CD4-positive, alpha-beta T cell (primary cell): ENCODE measurements around the gene INPP5F. TPM values are rescaled to one million over a fixed set of nuclear protein-coding genes. Genes with fewer than 3 reads are reported as not detected.

ENCODE experiments used
- ATAC-seq: fragments of 200-7000 bp; cut with Tn5 transposase; one replicate; pipeline ENCODE4 v1.10.0; 2022; ENCODE audit warnings: mild to moderate bottlenecking; ENCODE audit not compliant: poor library complexity
- CTCF ChIA-PET: fragments of 350-600 bp; sonication (Branson Sonifier 250); formaldehyde crosslinking; loops from one replicate; lab custom pipeline; 2021; ENCODE audit warnings: antibody characterized with exemption, inconsistent platforms; lab: Charles Lee
- POLR2A ChIA-PET: fragments of 350-600 bp; sonication (Branson Sonifier 250); formaldehyde crosslinking; loops from one replicate; lab custom pipeline; 2021; ENCODE audit warnings: antibody characterized with exemption, inconsistent platforms; lab: Charles Lee
- DNase-seq, 14 experiments: peaks; one replicate each; pipeline ENCODE4 v3.0.0-alpha.2; 2013 to 2020; ENCODE audit warnings: mixed read lengths in 2 of 14
- H3K27ac ChIP-seq, 2 donors: one replicate each; pipeline versions ENCODE4 v1.5.1 to v1.7.0; 2013; ENCODE audit warnings: low read length in 2 of 2, low read depth in 1 of 2, mild to moderate bottlenecking in 1 of 2
- H3K27me3 ChIP-seq, 2 experiments: 1 replicate in 1 of 2; 2 replicates in 1 of 2; pipeline versions ENCODE4 v1.6.1 to v1.7.0; 2013; ENCODE audit warnings: low read length in 2 of 2, control low read depth in 1 of 2, mild to moderate bottlenecking in 1 of 2, moderate library complexity in 1 of 2; ENCODE audit not compliant: insufficient read depth in 2 of 2, control insufficient read depth in 1 of 2
- H3K36me3 ChIP-seq: one replicate; pipeline ENCODE4 v1.6.1; 2013; ENCODE audit warnings: low read length, control low read depth; ENCODE audit not compliant: insufficient read depth
- H3K4me1 ChIP-seq: one replicate; pipeline ENCODE4 v1.6.1; 2013; ENCODE audit warnings: low read length, control low read depth; ENCODE audit not compliant: insufficient read depth
- H3K4me3 ChIP-seq: one replicate; pipeline ENCODE4 v1.5.1; 2013; ENCODE audit warnings: mild to moderate bottlenecking, low read length, moderate library complexity
- H3K9me3 ChIP-seq, 2 experiments: 1 replicate in 1 of 2; 2 replicates in 1 of 2; pipeline versions ENCODE4 v1.6.1 to v1.7.0; 2013; ENCODE audit warnings: low read length in 2 of 2, mild to moderate bottlenecking in 2 of 2, control low read depth in 1 of 2, moderate library complexity in 1 of 2; ENCODE audit not compliant: control insufficient read depth in 1 of 2, insufficient read depth in 1 of 2
- H3K27ac Mint-ChIP-seq: one replicate; pipeline ENCODE4 v1.8.0; 2020; ENCODE audit warnings: mixed read lengths
- H3K27me3 Mint-ChIP-seq: one replicate; pipeline ENCODE4 v1.8.0; 2021; ENCODE audit warnings: mixed read lengths
- H3K36me3 Mint-ChIP-seq: one replicate; pipeline ENCODE4 v1.8.0; 2021; ENCODE audit warnings: low read depth, mixed read lengths
- H3K4me1 Mint-ChIP-seq: one replicate; pipeline ENCODE4 v1.8.0; 2021; ENCODE audit warnings: low read depth, mixed read lengths
- H3K4me3 Mint-ChIP-seq: one replicate; pipeline ENCODE4 v1.8.0; 2020; ENCODE audit warnings: mild to moderate bottlenecking, mixed read lengths
- H3K9me3 Mint-ChIP-seq: one replicate; pipeline ENCODE4 v1.8.0; 2020; ENCODE audit warnings: mixed read lengths
- CTCF ChIP-seq: fragments of 200-600 bp; IDR thresholded peaks from one replicate; pipeline ENCODE4 v1.8.0; 2022; ENCODE audit warnings: antibody characterized with exemption, mild to moderate bottlenecking
- intact Hi-C, 2 experiments: fragments of 100-400 bp; cut with DNase I in 1 of 2; cut with micrococcal nuclease in 1 of 2; formaldehyde crosslinking; loops; one replicate each; pipeline versions ENCODE4 v1.15.1 to v1.9.0; 2023 to 2025; cut with DNase I, micrococcal nuclease
- total RNA-seq, 174 experiments: library from RNA in 2 of 174; stranded (reverse) in 2 of 174; gene quantifications; one replicate each; pipeline ENCODE4 v1.2.3 and lab custom pipeline; 2021 to 2026

The INPP5F gene
- total RNA-seq, 2 experiments from 2014 or later, result 6.2 to 6.4 TPM

- peak; percentile 99 for TF ChIP-seq CTCF
- Mint-ChIP-seq H3K36me3 (no peaks in the 10 kb centered on the region), H3K27ac (peak overlapping the region; percentile 60), H3K9me3 (no peaks in the 10 kb centered on the region), H3K4me3 (peak overlapping the region; percentile 71), H3K4me1 (peaks cover 23% of the 10 kb centered on the region), H3K27me3 (no peaks in the 10 kb centered on the region)
- intact Hi-C loops, result loop anchor here (1.0 to 5.0 kb wide), 4 partner anchors 64 to 651 kb away; no protein-coding TSS in a partner anchor
- H3K27me3 ChIP-seq, result no peaks in the 10 kb centered on the region
- POLR2A ChIA-PET, result interaction anchor here (0.6 to 1.4 kb wide), 5 partner anchors 39 to 551 kb away, joined by 3 to 8 read pairs (median 3); partner anchors contain the start of gene INPP5F
- ATAC-seq (peak; percentile 88), DNase-seq (peak; percentile 68 to 93 (median 80))
- H3K36me3 ChIP-seq, result no peaks in the 10 kb centered on the region
- CTCF ChIA-PET, result interaction anchor here (0.5 to 2.3 kb wide), 29 partner anchors 11 to 186 kb away, joined by 3 to 20 read pairs (median 3); partner anchors contain the start of genes BAG3, INPP5F, MCMBP and RGS10
- H3K4me1 ChIP-seq, result peaks cover 13% of the 10 kb centered on the region
- H3K9me3 ChIP-seq, result no peaks in the 10 kb centered on the region
- H3K4me3 ChIP-seq, result peak overlapping the region; percentile 44
- H3K27ac ChIP-seq, result no peak overlapping the region
Measured at GRCh38 chr10:119686465-119687191, 39.2 kb upstream of the INPP5F start.

GRCh38 chr10:119687192-119688032 lies 38.4 kb upstream of the INPP5F start:
- H3K4me3 Mint-ChIP-seq, result peak overlapping the region; percentile 25

More at GRCh38 chr10:119687192-119688032, 38.4 kb upstream of the INPP5F start:
- Mint-ChIP-seq H3K27ac (peak overlapping the region; percentile 60), H3K36me3 (no peaks in the 10 kb centered on the region), H3K9me3 (no peaks in the 10 kb centered on the region), H3K4me1 (peaks cover 16% of the 10 kb centered on the region), H3K27me3 (no peaks in the 10 kb centered on the region)
- H3K9me3 ChIP-seq, result no peaks in the 10 kb centered on the region
- DNase-seq (no peak), ATAC-seq (no peak)
- TF ChIP-seq CTCF, result no peak
- POLR2A ChIA-PET, result interaction anchor here (0.6 to 1.4 kb wide), 5 partner anchors 39 to 551 kb away, joined by 3 to 8 read pairs (median 3); partner anchors contain the start of gene INPP5F
- no peak overlapping the region for H3K27ac ChIP-seq
- H3K4me1 ChIP-seq, result peaks cover 7% of the 10 kb centered on the region
- H3K27me3 ChIP-seq, result no peaks in the 10 kb centered on the region
- intact Hi-C loops, result loop anchor here (2.0 to 5.0 kb wide), 4 partner anchors 37 to 650 kb away; no protein-coding TSS in a partner anchor
- CTCF ChIA-PET, result interaction anchor here (0.5 to 2.3 kb wide), 25 partner anchors 10 to 185 kb away, joined by 3 to 20 read pairs (median 3); partner anchors contain the start of genes BAG3, INPP5F, MCMBP and RGS10
- no peak overlapping the region for H3K4me3 ChIP-seq
- no peaks in the 10 kb centered on the region for H3K36me3 ChIP-seq
